ENCODE results near the gene PPP1R26. TPM values are rescaled to one million over a fixed set of nuclear protein-coding genes. Genes with fewer than 3 reads are reported as not detected.

The PPP1R26 gene
- total and polyA plus RNA-seq, 12 donors: 3.3 to 34.8 (median 15.8) TPM

DNA sequence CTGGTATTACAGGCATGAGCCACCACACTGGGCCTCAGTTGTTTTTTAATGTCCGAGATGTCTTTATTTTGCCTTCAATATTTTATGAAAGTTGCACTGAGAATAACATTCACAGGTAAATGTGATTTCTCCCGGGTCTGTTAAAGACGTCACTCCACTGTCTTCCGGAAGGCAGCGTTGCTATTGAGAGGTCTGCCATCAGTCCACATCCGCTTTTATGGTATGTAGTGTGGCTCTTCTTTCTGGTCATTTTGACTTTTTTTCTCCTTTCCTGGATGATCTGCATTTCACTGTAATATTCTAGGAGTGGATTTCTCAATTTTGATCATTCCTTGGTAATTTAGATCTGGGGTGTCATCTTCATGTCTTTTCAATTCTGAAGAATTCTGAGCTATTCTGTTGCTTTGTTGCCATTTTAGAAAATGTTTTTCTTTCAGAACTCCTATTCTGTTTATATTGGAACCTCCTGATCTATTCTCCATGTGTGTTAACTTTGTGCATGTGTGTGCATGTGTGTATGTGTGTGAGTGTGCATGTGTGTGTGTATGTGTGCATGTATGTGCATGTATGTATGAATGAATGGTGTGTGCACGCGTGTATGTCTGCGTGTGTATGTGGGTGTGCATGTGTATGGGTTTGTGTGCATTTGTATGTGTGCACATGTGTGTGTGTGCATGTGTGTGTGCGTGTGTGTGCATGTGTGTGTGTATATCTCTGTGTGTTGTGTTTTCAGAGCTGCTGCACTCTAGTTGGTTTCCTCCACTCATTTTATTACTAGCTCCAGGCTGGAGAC lies 39.8 kb downstream of the PPP1R26 start:
- Histone ChIP-seq H3K4me3 (no peak overlapping the region), H3K36me3 (replicated peaks in 1 of 2) (no peaks in the 10 kb centered on the region), H3K9me3 (replicated peaks in 1 of 3) (no peaks in the 10 kb centered on the region), H3K27me3 (no peaks in the 10 kb centered on the region), H3K4me1 (replicated peaks in 1 of 2) (no peaks in the 10 kb centered on the region), H3K27ac (no peak overlapping the region)
- intact Hi-C loops (cut with DNase I): no loop called here
- 90 to 93% (median 93%) methylated on average over 10 of the region's 10 CpGs for WGBS, 4 donors
- no peak for TF ChIP-seq POLR2A (IDR thresholded peaks at IDR 0.05)
- TF ChIP-seq, protein P1, sequence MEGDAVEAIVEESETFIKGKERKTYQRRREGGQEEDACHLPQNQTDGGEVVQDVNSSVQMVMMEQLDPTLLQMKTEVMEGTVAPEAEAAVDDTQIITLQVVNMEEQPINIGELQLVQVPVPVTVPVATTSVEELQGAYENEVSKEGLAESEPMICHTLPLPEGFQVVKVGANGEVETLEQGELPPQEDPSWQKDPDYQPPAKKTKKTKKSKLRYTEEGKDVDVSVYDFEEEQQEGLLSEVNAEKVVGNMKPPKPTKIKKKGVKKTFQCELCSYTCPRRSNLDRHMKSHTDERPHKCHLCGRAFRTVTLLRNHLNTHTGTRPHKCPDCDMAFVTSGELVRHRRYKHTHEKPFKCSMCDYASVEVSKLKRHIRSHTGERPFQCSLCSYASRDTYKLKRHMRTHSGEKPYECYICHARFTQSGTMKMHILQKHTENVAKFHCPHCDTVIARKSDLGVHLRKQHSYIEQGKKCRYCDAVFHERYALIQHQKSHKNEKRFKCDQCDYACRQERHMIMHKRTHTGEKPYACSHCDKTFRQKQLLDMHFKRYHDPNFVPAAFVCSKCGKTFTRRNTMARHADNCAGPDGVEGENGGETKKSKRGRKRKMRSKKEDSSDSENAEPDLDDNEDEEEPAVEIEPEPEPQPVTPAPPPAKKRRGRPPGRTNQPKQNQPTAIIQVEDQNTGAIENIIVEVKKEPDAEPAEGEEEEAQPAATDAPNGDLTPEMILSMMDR (IDR thresholded peaks at IDR 0.05): no peak
- DNase-seq: peak in 1 of 7 donors; percentile 15

DNA sequence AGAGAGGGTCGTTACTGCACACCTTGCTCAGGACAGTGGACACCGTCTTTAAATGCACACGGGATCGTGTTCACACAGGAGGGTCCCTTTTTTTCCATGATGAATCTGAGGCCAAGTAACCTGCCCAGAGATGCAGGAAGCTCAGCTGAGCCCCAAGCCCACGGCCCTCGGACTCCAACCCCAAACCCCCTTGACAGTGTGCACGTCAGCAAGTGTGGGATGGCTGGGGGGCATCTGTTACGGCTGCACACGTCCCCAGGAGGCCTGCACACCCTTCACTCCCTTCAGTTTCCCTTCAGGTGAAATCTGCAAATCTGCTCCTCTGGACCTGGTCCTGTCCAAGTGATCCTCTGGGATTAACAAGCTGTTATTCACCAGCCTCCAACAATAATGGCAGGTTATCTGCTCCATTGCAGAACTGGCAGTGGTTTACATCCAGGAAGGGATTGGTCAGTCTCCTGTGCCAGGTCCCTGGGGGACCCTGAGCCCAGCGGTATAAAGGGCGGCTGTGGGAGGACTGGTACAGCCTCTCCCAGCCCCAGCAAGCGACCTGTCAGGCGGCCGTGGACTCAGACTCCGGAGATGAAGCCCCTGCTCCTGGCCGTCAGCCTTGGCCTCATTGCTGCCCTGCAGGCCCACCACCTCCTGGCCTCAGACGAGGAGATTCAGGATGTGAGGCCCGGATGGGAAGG lies 41.5 kb downstream of the PPP1R26 start, which contains the start of gene LCN1:
TSS of gene LCN1 (plus strand) at position 525 of the 692 bp plus-strand sequence. CDS start at position 583, 58 bp downstream.
- 85 to 88% (median 87%) methylated on average over 14 to 18 of the region's 18 CpGs for WGBS, 4 donors

DNA sequence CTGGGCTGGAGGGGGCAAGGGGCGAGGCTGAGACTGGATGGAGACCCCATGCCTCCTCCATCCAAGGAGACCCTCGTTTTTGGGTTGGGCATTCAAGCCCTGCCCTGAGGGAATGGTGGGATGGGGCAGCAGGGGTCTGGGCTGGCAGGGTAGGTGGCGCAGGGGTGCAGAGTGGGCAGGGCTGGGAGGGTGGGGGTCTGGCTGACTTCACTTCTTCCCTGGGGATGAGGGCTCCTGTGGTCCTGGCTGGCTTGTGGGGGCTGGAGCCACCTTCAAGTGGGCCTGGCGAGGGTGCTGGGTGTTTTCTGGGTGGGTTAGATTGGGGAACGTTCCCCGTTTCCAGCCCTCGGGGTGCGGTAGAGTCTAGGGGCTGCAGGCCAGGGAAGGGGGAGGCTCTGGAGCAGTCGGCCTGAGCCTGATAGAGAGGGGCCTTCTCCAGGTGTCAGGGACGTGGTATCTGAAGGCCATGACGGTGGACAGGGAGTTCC lies 42.1 kb downstream of the PPP1R26 start:
- Histone ChIP-seq H3K4me1 (replicated peaks in 1 of 2) (no peaks in the 10 kb centered on the region), H3K36me3 (replicated peaks in 1 of 2) (no peaks in the 10 kb centered on the region), H3K4me3 (no peak overlapping the region), H3K27me3 (no peaks in the 10 kb centered on the region), H3K27ac (no peak overlapping the region), H3K9me3 (replicated peaks in 1 of 3) (no peaks in the 10 kb centered on the region)
- WGBS, 4 donors: 78 to 100% (median 80%) methylated on average over 3 to 10 of the region's 11 CpGs
- intact Hi-C loops (cut with DNase I): no loop called here
- TF ChIP-seq POLR2A (IDR thresholded peaks at IDR 0.05): no peak
- TF ChIP-seq, protein P1 (IDR thresholded peaks at IDR 0.05): no peak
- DNase-seq: peak in 2 of 7 donors; percentile 4 to 10

More for the DNA sequence above, 41.5 kb downstream of the PPP1R26 start, which contains the start of gene LCN1:
- intact Hi-C loops (cut with DNase I): no loop called here
- no peaks in the 10 kb centered on the region for H3K36me3 ChIP-seq (replicated peaks in 1 of 2)
- H3K27ac ChIP-seq: no peak within 1 kb of the TSS
- peak in 2 of 7 donors; percentile 6 to 18 for DNase-seq
- no peaks in the 10 kb centered on the region for H3K9me3 ChIP-seq (replicated peaks in 1 of 3)
- no peaks in the 10 kb centered on the region for H3K27me3 ChIP-seq
- TF ChIP-seq, protein P1 (IDR thresholded peaks at IDR 0.05): no peak
- no peak for TF ChIP-seq POLR2A (IDR thresholded peaks at IDR 0.05)
- no peaks in the 10 kb centered on the region for H3K4me1 ChIP-seq (replicated peaks in 1 of 2)
- H3K4me3 ChIP-seq: no peak within 1 kb of the TSS
